GM19455 (cell line): ENCODE data around the gene P3H2.
"Not testable (repeated sequence)": the region's sequence is repeated elsewhere in the genome, so short reads cannot be mapped to it uniquely, and the experiment has no call there.

ENCODE experiments used
- ATAC-seq: cut with Tn5 transposase; IDR thresholded peaks from one replicate; pipeline ENCODE4 v1.9.1; 2021; ENCODE audit not compliant: unreplicated experiment

The P3H2 gene

DNA sequence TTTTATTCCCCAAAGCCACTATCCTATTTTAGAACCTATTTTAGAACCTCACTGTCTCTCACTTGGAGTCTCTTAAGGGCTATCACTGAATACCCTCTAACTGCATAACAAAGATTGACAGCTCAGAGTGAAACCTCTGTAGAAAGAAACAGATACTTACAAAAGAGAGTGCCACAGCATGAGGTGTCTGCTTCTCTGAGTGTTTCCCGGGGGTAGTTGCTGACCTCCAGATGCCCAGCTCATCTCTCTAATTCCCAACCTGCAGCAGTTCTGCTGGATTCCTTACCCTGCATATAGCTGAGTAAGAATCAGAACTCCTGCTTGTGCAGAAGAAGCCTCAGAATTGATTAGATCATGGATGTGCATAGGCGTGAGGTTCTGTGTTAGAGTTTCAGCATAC lies 34.5 kb downstream of the P3H2 start:
- no peak for ATAC-seq

DNA sequence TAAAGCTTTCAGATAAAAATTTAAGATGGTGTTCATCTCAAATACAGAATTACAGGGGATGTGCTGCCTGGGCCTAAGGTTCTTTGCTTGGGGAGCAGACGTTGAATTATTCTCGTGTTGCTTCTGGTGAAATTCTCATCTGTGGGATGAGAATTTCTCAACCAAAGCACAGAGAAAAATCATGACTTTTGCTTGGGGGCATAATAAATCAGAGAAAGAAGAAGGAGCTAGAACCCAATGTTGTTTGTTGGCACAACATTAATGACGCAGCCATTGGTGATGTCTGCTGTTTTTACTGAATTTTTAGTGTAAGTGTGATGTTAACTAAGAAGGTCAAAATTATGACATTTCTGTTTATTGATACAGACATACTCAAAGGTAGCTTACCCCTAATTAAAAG lies 35.7 kb downstream of the P3H2 start:
- no peak for ATAC-seq

DNA sequence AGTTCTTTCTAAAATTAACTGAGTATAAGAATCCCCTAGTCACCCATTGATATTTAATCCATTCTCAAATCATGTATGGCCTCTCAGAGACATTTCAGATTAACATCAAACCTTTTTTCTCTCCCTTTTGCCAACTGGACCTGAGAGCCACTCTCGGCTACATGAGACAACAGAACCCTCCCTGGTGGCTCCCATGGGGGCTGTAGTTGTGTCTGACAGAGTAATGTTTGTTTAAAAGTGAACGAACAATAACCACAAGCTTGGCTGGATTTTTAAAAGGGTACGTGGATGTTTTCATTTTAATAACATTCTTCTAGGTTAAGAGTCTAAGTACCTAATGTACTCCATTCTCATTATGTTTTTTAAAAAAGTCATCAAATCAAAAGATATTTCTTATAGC lies 37.1 kb downstream of the P3H2 start:
- no peak for ATAC-seq

DNA sequence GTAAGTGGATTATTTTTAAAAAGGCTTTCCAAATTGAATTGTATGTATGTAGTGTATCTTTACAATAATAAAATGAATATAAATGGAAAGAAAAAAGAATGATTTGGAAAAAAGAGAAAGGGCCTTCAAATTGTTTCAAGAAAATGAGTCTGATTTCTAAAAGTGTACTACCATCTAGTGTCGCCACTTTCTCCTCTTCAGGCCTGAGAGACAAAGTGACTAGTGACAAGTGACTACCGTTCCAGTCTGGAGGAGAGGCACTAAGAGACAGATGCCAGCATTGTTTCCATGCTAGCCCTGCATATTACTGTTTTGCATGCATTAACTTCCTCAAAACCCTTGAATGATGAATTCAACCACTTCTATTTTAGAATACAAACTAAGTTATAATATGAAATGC lies 39.3 kb downstream of the P3H2 start:
- no peak for ATAC-seq

DNA sequence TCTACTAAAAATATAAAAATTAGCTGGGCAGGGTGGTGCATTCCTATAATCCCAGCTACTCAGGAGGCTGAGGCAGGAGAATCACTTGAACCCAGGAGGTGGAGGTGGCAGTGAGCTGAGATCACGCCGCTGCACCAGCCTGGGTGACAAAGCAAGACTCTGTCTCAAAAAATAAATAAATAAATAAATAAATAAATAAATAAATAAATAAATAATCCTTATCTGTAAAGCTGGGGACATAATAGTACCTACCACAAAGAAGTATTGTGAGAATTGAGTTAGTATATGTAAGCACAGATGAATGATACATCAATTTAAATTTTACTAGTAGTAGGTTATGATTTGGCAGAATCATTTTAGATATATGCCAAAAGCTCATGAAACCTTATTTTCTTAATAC lies 41.5 kb downstream of the P3H2 start:
- ATAC-seq: not testable (repeated sequence)

DNA sequence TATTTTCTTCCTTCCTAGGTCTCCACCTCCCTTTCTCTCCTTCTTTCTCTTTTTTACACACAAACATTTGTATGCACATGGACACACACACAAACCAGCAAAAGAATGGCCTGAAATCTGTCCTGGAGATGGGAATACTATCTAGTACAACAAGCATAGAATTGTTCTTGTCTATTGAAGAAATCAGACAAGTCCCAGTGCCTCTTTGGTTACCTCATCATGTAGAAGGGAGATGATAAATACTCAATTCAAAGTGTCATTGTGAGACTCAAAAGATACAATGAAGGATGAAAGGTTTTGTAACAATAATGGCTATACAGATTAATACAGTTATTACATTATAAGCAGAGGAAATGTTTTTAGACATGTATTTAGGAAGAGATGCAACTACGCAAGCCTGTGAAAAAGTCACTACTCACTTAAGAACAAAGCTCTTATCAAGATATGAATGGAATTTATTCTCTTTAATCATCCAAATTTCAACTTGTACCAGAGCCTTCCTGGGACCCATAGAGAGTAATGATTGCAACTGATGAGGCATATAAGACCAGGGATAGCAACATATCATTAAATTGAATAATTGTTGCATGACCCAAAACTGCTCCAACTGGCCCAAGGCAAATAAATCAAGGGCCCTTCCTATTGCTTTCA lies 43.2 kb downstream of the P3H2 start:
- no peak for ATAC-seq

DNA sequence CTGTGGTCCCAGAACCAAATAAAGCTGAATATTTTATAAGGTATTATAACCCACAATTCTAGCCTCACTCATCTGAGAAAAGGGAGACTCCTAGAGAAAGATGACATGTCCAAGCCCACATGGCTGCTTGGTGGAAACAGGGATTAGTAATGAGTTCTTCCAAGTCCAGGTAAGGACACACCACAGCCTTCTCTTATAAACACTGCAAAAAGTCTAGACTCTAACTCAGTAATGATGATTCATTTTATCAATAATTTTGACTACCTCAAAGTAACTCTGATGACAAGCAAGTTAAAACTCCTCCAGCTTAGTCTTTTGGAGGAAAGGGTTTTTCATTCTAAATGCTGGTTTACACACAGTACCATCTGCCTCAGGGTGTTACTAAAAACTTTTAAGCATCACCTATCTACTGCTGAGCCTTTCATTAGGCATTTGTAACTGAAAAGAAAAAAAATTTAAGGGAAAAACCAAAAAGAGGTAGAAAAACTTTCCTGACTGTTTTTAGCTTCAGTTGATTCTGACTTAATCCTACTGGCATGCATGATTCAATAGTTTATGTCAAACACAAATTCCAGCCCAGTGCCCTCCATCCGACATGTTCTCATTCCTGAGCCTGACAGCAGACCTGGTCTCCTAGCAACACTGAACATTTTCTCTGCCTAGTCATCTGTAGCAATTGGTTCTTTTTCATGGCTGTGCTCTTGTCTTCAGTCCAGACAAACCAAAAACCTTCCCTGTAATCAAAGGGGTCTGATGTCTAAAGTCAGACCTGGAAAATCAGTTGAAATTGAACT lies 43.9 kb downstream of the P3H2 start:
- no peak for ATAC-seq

DNA sequence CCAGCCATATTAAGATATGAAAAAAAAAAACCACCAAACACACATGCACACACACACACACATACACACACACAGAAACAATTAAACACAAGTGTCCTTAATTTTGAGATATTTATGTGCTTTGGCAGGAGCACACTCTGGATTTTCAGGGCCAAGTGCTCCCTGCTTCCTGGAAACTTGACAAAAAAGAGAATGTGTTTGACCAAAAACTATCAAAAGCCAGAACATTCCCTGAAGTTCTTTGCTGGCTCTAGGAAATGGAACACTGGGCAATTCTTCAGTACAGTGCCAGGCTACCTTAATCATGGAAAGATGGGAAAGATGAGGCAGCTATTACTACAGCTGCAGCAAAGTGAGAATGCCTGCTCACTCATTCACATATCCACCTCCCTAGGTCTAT lies 44.6 kb downstream of the P3H2 start:
- no peak for ATAC-seq

DNA sequence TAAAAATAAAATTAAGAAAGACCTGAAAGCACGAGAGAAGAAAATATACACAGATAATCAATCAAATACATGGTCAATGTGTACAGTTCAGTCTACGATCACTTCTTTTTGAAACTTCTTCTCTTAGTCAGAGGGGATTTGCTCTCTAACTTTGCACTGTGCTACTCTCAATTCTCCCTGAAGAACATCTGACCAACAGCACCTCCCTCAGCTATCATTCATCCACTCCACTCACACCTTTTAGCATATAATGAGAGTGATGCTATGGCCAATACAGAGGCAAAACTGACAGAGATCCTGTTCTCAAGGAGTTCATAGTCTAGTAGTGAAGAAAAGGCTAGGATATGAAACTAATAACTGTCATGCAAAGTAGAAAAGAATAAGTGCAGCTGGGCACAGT lies 45.9 kb downstream of the P3H2 start:
- ATAC-seq: no peak

DNA sequence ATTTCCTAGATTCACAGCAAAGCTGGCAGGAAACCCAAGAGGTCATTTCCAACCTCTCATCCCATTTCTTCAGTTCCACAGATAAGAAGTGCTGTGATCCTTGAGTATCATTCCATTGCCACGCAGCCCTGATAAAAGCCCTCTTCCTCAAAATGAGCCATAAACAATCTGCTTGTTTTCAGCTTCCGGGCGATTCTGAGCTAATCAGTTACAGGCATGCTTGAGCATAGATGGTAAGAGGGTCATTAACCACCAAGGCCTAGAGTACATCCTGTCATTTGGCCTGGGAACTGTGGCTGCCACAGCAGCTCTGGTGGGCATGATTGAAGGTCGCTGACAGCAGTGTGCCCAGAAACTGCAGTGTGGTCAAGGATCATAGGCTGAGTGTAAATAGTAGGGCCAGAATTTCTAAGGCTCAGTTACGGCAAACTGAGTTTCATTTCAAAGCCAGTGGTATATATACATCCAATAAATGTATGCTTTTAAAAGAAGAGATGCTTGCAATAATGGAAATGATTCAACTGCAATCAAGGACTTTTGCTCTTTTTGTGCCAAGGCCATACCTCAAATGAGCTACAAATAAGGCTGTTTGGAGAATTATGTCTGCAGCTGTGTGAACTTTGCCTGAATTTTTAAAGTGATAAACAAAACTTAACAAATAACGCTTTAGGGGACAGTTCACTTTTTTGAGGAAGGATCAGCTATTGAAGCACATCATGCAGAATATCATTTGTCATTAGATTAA lies 47.3 kb downstream of the P3H2 start:
- ATAC-seq: no peak

DNA sequence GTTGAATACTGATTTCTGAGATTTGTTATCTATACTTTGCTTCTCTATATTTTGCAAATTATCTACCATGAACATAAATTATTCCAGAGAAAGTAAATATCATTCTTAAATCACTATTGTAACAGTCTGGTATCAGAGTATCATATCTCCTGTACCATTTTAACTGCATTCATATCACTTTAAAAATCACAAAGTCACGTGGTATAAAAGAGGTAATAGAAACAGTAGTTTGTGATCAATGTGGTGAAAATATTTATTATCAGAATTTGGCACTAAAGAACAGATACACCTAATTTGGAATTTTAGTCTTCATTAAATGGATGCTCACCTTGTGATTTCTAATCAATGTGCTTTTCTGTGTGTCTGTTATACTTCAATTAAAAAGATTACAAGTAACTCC lies 47.8 kb downstream of the P3H2 start:
- ATAC-seq: no peak

DNA sequence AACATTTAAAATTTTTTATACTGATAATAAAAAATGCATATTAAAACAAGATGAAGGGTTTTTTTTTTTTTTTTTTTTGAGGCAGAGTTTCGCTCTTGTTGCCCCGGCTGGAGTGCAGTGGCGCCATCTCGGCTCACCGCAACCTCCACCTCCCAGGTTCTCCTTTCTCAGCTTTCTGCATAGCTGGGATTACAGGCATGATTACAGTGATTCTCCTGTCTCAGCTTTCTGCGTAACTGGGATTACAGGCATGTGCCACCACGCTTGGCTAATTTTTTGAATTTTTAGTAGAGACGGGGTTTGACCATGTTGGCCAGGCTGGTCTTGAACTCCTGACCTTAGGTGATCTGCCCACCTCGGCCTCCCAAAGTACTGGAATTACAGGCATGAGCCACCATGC lies 48.8 kb downstream of the P3H2 start:
- not testable (repeated sequence) for ATAC-seq

DNA sequence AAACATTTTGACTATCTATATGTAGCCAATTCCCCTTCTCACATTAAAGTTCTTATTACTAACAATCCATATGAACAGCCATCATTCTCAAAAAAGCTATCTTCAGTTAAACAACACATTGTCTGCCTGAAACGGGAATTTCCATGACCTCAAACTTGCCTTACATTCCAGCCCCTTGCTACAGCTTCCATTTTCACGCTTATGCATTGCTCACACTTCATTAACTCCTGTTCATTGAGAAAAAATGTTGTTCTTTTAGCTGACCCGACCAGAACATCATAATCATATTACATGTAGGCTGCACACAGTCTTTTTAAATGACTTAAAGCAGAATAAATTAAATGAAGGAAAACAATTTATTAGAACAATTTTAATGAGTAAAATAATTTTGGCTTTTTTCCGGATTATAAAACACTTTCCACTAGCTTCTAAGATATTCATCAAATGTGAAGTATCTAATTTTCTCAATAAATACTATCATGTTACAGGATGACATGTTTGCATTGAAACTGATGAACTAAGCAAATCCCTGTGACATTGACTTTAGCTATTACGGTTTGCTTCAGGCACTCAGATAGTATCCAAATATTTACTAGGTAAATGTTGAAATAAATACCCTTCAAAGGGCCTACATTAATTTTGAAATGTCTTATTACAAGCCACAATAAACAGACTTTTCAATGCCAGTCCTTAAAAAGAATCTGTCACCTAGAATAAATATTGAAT lies 49.9 kb downstream of the P3H2 start:
- no peak for ATAC-seq

DNA sequence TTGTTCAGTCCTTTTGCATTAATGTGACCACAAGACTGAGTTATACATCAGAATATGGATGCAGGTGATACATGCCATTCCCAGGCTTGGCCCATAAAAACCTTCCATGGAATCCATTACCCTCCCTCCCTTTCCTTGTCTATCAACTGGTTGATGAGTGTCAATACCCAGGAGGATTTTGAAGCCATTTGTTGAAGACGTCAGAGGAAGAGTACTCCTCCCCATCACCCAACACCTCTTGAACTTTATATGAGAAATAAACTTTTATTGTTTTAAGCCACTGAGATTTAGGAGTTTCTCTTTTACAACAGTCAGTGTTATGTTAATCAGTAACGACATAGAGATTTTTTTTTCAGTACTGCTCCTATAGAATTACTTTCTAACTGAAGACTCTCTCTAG lies 55.5 kb downstream of the P3H2 start:
- ATAC-seq: no peak

DNA sequence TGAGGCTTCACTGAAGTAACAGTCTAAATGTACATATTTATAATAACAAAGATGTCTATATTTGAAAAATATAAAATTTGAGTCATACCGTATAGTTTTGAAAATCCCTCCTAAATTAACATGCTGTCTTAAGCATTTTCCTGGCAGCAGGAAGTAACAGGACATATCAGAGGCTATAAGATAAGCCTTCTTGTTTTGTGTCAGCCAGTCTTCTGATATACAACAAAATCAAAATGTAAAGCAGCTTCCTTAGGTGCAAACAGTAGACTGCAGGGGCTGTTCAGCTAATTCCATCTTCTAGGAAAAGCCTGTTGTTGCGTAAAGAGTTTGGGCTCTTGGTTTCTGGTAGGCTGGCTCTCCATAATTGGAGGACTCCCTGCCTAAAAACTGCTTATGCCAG lies 56.0 kb downstream of the P3H2 start:
- no peak for ATAC-seq

DNA sequence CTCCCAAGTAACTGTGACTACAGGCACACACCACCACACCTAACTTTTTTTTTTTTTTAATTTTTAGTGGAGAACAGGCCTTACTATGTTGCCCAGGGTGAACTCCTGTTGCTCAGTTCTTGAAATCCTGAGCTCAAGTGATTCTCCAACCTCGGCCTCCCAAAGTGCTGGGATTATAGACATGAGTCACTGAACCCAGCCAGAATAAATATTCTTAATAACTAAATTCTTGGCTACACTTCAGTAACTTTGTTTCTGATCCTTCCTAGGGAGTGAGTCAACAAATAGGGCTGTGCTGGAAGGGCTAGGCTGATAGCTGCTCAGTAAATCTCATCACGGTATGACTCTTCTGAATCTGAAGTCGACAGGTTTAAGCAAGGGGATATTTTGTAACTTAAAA lies 56.6 kb downstream of the P3H2 start:
- ATAC-seq: no peak

DNA sequence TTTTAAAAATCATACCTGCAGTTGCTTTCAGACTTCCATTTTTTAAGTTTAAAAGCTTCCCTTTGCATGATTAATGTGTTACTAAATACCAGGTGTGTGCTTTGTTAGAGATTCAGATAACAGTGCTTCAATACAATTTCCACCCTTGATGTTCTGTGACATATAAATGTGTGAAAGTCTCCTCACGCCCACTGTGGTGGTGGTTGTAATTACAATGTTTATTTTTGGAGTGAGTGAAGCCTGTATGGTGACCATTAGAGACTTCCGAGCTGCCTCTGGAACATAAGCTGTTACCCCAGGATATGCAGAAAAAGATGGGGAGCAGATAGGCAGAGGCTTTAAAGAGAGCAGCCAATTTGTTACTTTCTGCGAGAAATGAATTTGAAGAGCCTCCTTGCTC lies 57.2 kb downstream of the P3H2 start:
- no peak for ATAC-seq

DNA sequence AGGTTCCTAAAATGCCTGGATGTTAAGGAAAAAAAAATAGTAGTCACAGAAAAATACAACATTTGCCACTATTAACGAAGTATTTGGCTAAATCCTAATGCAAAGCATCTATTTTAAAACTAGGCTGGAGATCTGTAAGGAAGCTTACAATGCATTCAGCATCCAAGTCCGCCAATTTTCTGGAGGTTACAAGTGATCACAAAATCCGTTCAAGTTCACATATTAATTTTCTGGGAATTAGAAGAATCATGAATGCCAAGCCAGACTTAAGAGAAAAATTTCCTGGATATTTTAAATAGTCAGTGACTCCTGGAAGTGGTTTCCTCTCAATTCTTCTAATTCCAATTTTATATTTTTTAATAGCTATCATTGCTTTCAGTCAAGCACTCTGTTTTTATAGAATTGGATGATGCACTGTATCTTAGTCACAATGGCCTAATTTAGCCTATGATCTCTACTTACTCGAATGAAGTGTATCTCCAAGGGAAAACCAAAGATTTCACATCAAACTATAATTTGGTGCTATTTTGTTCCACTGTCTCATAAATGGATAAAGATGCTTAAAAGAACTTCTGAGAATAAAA lies 60.4 kb downstream of the P3H2 start:
- no peak for ATAC-seq

DNA sequence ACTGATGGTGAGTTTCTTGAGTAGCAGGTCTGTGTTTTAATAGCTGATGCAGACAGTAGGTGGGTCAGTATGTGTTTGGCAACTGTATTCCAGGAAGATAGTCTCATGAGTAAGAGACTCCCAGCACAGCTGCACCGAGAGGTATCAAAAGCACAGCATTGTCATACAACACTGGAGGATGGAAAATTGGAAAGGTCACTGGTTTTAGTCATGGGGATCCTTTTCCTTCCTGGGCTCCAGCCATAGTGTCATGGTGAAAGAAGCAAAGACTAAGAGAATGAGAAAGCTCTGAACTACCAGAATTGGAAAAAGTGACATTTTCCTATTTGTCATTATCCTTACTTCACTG lies 61.5 kb downstream of the P3H2 start:
- no peak for ATAC-seq

DNA sequence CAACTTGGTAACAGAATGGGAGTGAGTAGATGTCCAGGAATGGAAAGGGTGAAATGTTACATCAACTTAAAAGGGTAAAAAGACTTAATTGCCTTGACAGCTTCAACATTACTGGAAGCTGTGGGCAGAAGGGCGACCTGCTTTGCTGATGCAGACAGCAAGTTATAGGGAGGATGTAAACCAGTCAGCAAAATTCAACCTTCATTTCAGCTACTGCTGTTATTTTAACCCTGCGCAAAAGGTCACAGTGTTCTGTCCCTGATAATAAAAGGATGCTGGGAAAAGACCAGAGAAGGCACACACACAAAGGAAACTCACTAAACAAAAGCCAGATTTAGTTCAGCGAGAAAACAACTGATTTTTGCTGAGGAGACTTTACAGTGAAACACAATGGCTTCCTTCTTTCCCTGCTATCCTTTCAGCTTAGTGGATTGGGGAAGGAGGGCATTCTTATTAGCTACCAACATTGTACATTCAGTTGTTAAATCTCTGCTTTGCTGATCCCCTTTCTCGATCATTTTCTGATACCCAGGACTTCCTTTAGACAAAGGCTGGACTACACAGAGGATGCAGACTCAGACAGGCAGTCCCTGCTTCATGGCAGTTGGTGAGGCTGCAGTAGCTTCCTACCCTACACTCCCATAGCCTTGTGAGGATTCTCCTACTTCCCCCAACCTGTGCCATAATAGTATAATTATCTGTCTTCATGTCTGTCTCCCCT lies 62.0 kb downstream of the P3H2 start:
- no peak for ATAC-seq

DNA sequence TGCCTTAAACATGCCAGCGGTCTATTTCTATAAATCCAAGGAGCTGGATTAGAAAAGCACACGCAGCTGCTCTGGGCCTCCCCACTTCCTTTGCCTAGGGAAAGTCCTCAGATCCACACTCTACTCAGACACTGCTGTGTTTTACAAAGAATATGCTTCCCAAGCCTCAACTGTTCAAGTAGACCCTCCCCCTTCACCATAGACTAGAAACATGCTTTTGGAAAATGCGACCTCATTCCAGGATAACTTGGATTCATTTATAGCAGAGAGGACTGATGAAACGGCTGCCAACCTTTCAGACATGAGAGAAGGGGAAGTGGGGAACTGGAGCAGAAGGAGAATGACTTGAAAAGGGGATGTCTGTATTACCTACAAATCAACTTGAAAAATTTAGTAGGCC lies 64.0 kb downstream of the P3H2 start:
- no peak for ATAC-seq
